Heart right ventricle (tissue), 16 donors: ENCODE data around the gene TBCE. TPM values are rescaled to one million over a fixed set of nuclear protein-coding genes. Genes with fewer than 3 reads are reported as not detected.
"Not testable (repeated sequence)": the region's sequence is repeated elsewhere in the genome, so short reads cannot be mapped to it uniquely, and the experiment has no call there.

Experiments
- ATAC-seq, 8 donors: fragments of 200-7000 bp; cut with Tn5 transposase; one replicate each; pipeline ENCODE4 v1.9.1; 2020; ENCODE audit warnings: mild to moderate bottlenecking in 8 of 8, moderate library complexity in 8 of 8, moderate number of reproducible peaks in 1 of 8
- DNase-seq, 2 donors: peaks; one replicate each; pipeline ENCODE4 v3.0.0-alpha.2; 2020
- H3K27ac ChIP-seq, 10 donors: fragments of 200-600 bp; sonication (generic) in 2 of 10; one replicate each; pipeline versions ENCODE4 v1.5.0 to v1.8.0; 2020 to 2022; ENCODE audit warnings: mild to moderate bottlenecking in 3 of 10
- H3K27me3 ChIP-seq, 7 donors: fragments of 200-600 bp; one replicate each; pipeline ENCODE4 v1.8.0; 2021 to 2022; ENCODE audit warnings: mild to moderate bottlenecking in 2 of 7
- H3K36me3 ChIP-seq, 9 donors: fragments of 200-600 bp; sonication (generic) in 1 of 9; one replicate each; pipeline versions ENCODE4 v1.5.0 to v1.8.0; 2020 to 2022; ENCODE audit warnings: mild to moderate bottlenecking in 2 of 9
- H3K4me1 ChIP-seq, 9 donors: fragments of 200-600 bp; sonication (generic) in 1 of 9; one replicate each; pipeline versions ENCODE4 v1.5.0 to v1.8.0; 2020 to 2022; ENCODE audit warnings: mild to moderate bottlenecking in 4 of 9
- H3K4me3 ChIP-seq, 10 donors: fragments of 200-600 bp; sonication (generic) in 2 of 10; one replicate each; pipeline versions ENCODE4 v1.5.0 to v1.8.0; 2020 to 2022; ENCODE audit warnings: mild to moderate bottlenecking in 7 of 10, moderate library complexity in 2 of 10
- H3K9me3 ChIP-seq, 11 donors: fragments of 200-600 bp in 10 of 11; sonication (generic) in 2 of 11; one replicate each; pipeline versions ENCODE4 v1.5.0 to v1.8.0; 2013 to 2022; ENCODE audit warnings: mild to moderate bottlenecking in 2 of 11, control low read depth in 1 of 11, moderate library complexity in 1 of 11
- CTCF ChIP-seq, 9 donors: fragments of 200-600 bp; sonication (generic) in 2 of 9; IDR thresholded peaks; one replicate each; pipeline versions ENCODE4 v1.5.0 to v1.8.0; 2021 to 2022; ENCODE audit warnings: antibody characterized with exemption in 9 of 9, mild to moderate bottlenecking in 5 of 9, moderate library complexity in 1 of 9
- WGBS, 2 donors: extraction: QIAGEN DNeasy Blood & Tissue Kit; methylation state at CpG; one replicate each; pipeline ENCODE4 v1.1.7; 2013; ENCODE audit warnings: inconsistent platforms in 1 of 2; 5-methylcytosine and 5-hydroxymethylcytosine counted together
- intact Hi-C, 10 donors: fragments of 100-400 bp; cut with DNase I; formaldehyde crosslinking; loops; one replicate each; pipeline versions ENCODE4 v1.11.1 to v1.14.2; 2022
- polyA plus RNA-seq, 2 donors: library from polyadenylated mRNA; stranded (reverse); fragments of 200-250 nt; gene quantifications; one replicate each; pipeline ENCODE4 v1.2.3, GENCODE V29; 2013
- total RNA-seq, 10 donors: library from RNA; stranded (reverse); fragmentation: NEBNext Ultra II Directional in 3 of 10; extraction: Animal tissue kit (Norgen Biotek cat#: 25700) in 3 of 10; gene quantifications; one replicate each; pipeline versions ENCODE4 v1.2.1 to v1.2.4, GENCODE V29; 2021 to 2023
- donor health status: Arrhythmogenic right ventricular cardiomyopathy.
- donor health status: ischemic (EF 13 %, LVEDD 7.1; RV severe dilation, severe dysfunction).
- donor health status: healthy with polysubstance abuse.
- donor health status: DM: no; HTN: yes; CAD: no.
- donor health status: DM: no; HTN: no; CAD: no.
- donor health status: ischemic (EF 25% LVEDD 6.9; RV normal size, moderate dysfunction).
- donor health status: ischemic (EF 25% LVEDD 5.7; RV mildly dilated, moderate dysfunction).
- donor health status: healthy.
- donor health status: DM: yes; HTN: yes; CAD: no.
- donor health status: Ischemic cardiomyopathy.
- donor health status: ischemic (EF 35%, LVEDD 5.7; RV mildly dilated, moderate dysfunction).
- donor health status: nonischemic (EF 11% LVEDD 7.7; RV severe dilation, severe dysfunction).
- donor health status: DM: yes; HTN: yes; CAD: no.
- donor health status: PGD.
- donor health status: ischemic (EF 29% LVEDD 5.4; RV normal size, mild dysfunction).
- donor health status: nonischemic (EF 23%, LVEDD 6.1; RV moderate dilation, normal function).

The TBCE gene
- total and polyA plus RNA-seq, 12 donors, result 9.0 to 42.9 (median 20.0) TPM

- Histone ChIP-seq H3K27me3 (no peaks in the 10 kb centered on the region), H3K4me3 (no peak overlapping the region), H3K27ac (peak overlapping the region in 2 of 10 donors; percentile 81 to 87), H3K9me3 (no peaks in the 10 kb centered on the region), H3K36me3 (no peaks in the 10 kb centered on the region), H3K4me1 (peaks cover 0 to 18% (median 9%) of the 10 kb centered on the region in 9 donors)
- ATAC-seq, result no peak
- intact Hi-C loops, result loop anchor here in 4 of 10 donors (2.0 to 5.0 kb wide), 2 partner anchors 37 to 39 kb away; partner anchors contain the start of genes ARID4B (in 4 of the 4) and GGPS1 (in 4 of the 4)
- WGBS, 2 donors, result 84% methylated on average over 5 of the region's 5 CpGs
- no peak for TF ChIP-seq CTCF (IDR thresholded peaks at IDR 0.05)
- DNase-seq, result no peak
Measured at GRCh38 chr1:235366286-235366685, 941 bp upstream of the TBCE start.

GRCh38 chr1:235368428-235368827, 1.2 kb downstream of the TBCE start:
- 79 to 81% methylated on average over 5 of the region's 5 CpGs for WGBS, 2 donors

GRCh38 chr1:235369802-235370201, 2.6 kb downstream of the TBCE start:
- Histone ChIP-seq H3K27ac (no peak overlapping the region), H3K4me3 (no peak overlapping the region), H3K4me1 (peaks cover 0 to 18% (median 9%) of the 10 kb centered on the region in 9 donors), H3K9me3 (no peaks in the 10 kb centered on the region), H3K36me3 (peaks cover 0 to 14% (median 0%) of the 10 kb centered on the region in 9 donors), H3K27me3 (no peaks in the 10 kb centered on the region)
- WGBS, 2 donors, result 89 to 92% methylated on average over 5 of the region's 5 CpGs
- TF ChIP-seq CTCF (IDR thresholded peaks at IDR 0.05), result no peak
- intact Hi-C loops, result loop anchor here in 2 of 10 donors (5.0 kb wide), 1 partner anchor 43 kb away; the partner anchor contains the start of genes ARID4B (in 2 of the 2) and GGPS1 (in 2 of the 2)
- ATAC-seq (no peak), DNase-seq (no peak)

More at GRCh38 chr1:235368428-235368827, 1.2 kb downstream of the TBCE start:
- Histone ChIP-seq H3K4me3 (peak overlapping the region in 6 of 10 donors; percentile 64 to 89 (median 76)), H3K9me3 (no peaks in the 10 kb centered on the region), H3K4me1 (peaks cover 0 to 18% (median 9%) of the 10 kb centered on the region in 9 donors), H3K27ac (no peak overlapping the region), H3K27me3 (no peaks in the 10 kb centered on the region), H3K36me3 (peaks cover 0 to 7% (median 0%) of the 10 kb centered on the region in 9 donors)
- DNase-seq, result no peak
- ATAC-seq, result no peak
- TF ChIP-seq CTCF (IDR thresholded peaks at IDR 0.05), result no peak
- intact Hi-C loops, result loop anchor here in 2 of 10 donors (5.0 kb wide), 1 partner anchor 41 kb away; the partner anchor contains the start of genes ARID4B (in 2 of the 2) and GGPS1 (in 2 of the 2)

- Histone ChIP-seq H3K4me1 (no peaks in the 10 kb centered on the region), H3K4me3 (no peak overlapping the region), H3K9me3 (no peaks in the 10 kb centered on the region), H3K27me3 (no peaks in the 10 kb centered on the region), H3K36me3 (peaks cover 0 to 52% (median 0%) of the 10 kb centered on the region in 9 donors), H3K27ac (no peak overlapping the region)
- intact Hi-C loops, result no loop called here
- WGBS, 2 donors, result 97 to 98% methylated on average over 6 of the region's 6 CpGs
- ATAC-seq (no peak), DNase-seq (no peak)
- no peak for TF ChIP-seq CTCF (IDR thresholded peaks at IDR 0.05)
Measured at GRCh38 chr1:235375919-235376605, 8.8 kb downstream of the TBCE start.

DNA sequence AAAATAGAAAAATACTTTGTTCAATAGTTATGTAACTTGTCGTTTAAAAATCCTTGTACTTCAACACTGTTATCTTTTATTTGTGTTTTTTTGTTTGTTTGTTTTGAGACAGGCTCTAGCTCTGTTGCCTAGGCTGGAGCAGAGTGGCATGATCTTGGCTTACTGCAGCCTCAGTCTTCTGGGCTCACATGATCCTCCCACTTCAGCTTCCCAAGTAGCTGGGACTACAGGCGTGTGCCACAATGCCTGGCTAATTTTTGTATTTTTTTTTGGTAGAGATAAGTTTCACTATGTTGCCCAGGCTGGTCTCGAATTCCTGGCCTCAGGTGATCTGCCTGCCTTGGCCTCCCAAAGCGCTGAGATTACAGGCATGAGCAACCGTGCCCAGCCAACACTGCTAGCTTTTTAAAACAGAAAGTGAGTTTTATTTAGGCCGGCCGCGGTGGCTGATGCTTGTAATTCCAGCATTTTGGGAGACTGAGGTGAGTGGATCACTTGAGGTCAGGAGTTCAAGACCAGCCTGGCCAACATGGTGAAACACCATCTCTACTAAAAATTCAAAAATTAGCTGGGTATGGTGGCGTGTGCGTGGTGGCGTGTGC, 11.0 kb downstream of the TBCE start:
- H3K4me1 ChIP-seq, H3K27me3 ChIP-seq, H3K4me3 ChIP-seq, intact Hi-C loops, DNase-seq, H3K27ac ChIP-seq, H3K9me3 ChIP-seq: not testable (repeated sequence)
- H3K36me3 ChIP-seq, result peaks cover 0 to 53% (median 0%) of the 10 kb centered on the region in 9 donors
- ATAC-seq, result peak in 1 of 8 donors; percentile 35
- WGBS, 2 donors, result 76 to 82% methylated on average over 11 of the region's 11 CpGs

GRCh38 chr1:235381955-235382739, 14.9 kb downstream of the TBCE start:
- ATAC-seq, H3K4me3 ChIP-seq, H3K27ac ChIP-seq, H3K4me1 ChIP-seq, intact Hi-C loops, H3K27me3 ChIP-seq, DNase-seq: not testable (repeated sequence)
- peaks cover 0 to 35% (median 0%) of the 10 kb centered on the region in 9 donors for H3K36me3 ChIP-seq
- no CpG with 5 or more reads among the region's 3 CpGs for WGBS, 2 donors
- H3K9me3 ChIP-seq, result peaks cover 0 to 14% (median 0%) of the 10 kb centered on the region in 11 donors
